GM12878 (cell line): ENCODE measurements around the gene SLC35F3. TPM values are rescaled to one million over a fixed set of nuclear protein-coding genes. Genes with fewer than 3 reads are reported as not detected.

ENCODE experiments used
- ATAC-seq: fragments of 200-7000 bp; cut with Tn5 transposase; 3 replicates; pipeline ENCODE4 v1.9.1; 2020; ENCODE audit warnings: mild to moderate bottlenecking, moderate library complexity
- BruUV-seq: library from RNA; stranded (reverse); fragments of 400-500 nt; replicated peaks from 2 replicates; lab custom pipeline; 2021; lab: Mats Ljungman, UMichigan
- CTCF ChIA-PET: fragments of 300-600 bp; sonication (Branson Sonifier 250); formaldehyde crosslinking; extraction: SDS; loops from one replicate; lab custom pipeline; 2021; ENCODE audit warnings: inconsistent platforms; lab: Yijun Ruan, JAX
- POLR2A ChIA-PET: fragments of 350-600 bp; formaldehyde crosslinking; extraction: SDS; loops from one replicate; lab custom pipeline; 2021; ENCODE audit warnings: inconsistent platforms; lab: Charles Lee
- RAD21 ChIA-PET: fragments of 300-600 bp; sonication (Branson Sonifier 250); formaldehyde crosslinking; loops from one replicate; lab custom pipeline; 2023; ENCODE audit warnings: antibody characterized with exemption; ENCODE audit not compliant: unreplicated experiment; lab: Charles Lee
- SMC1A ChIA-PET: fragments of 300-600 bp; sonication (Branson Sonifier 250); formaldehyde crosslinking; loops from one replicate; lab custom pipeline; 2023; ENCODE audit not compliant: unreplicated experiment, uncharacterized antibody; lab: Charles Lee
- DNase-seq: peaks from one replicate; pipeline ENCODE4 v3.0.0-alpha.2; 2011; ENCODE audit warnings: low read depth, low spot score
- FAIRE-seq: peaks from 3 replicates; lab custom pipeline; 2011; peaks lifted over from hg19 to GRCh38; lab: Jason Lieb, UNC
- H2AFZ ChIP-seq: 2 replicates; pipeline ENCODE4 v1.6.0; 2011; ENCODE audit warnings: low read depth, low read length, control low read depth; ENCODE audit not compliant: control insufficient read depth
- H3K27ac ChIP-seq: 2 replicates; pipeline ENCODE4 v1.5.1; 2011; ENCODE audit warnings: control low read depth; ENCODE audit not compliant: control insufficient read depth, insufficient read depth
- H3K27me3 ChIP-seq, 2 experiments: replicated peaks in 1 of 2; 2 replicates each; pipeline versions ENCODE4 v1.6.0 to v1.6.1; 2011; ENCODE audit warnings: low read length in 1 of 2; ENCODE audit not compliant: control insufficient read depth in 2 of 2, insufficient read depth in 2 of 2
- H3K36me3 ChIP-seq, 2 experiments: 2 replicates each; pipeline ENCODE4 v1.5.1; 2011; ENCODE audit warnings: low read length in 1 of 2; ENCODE audit not compliant: control insufficient read depth in 2 of 2, insufficient read depth in 2 of 2
- H3K4me1 ChIP-seq: 2 replicates; pipeline ENCODE4 v1.6.1; 2011; ENCODE audit warnings: mild to moderate bottlenecking, low read length, moderate library complexity, mixed read lengths; ENCODE audit not compliant: control insufficient read depth, insufficient read depth
- H3K4me2 ChIP-seq: 2 replicates; pipeline ENCODE4 v1.6.0; 2011; ENCODE audit warnings: control low read depth; ENCODE audit not compliant: control insufficient read depth, insufficient read depth
- H3K4me3 ChIP-seq: fragments of 200-600 bp; sonication (generic); 2 replicates; pipeline ENCODE4 v1.5.1; 2016
- H3K79me2 ChIP-seq: 2 replicates; pipeline ENCODE4 v1.6.0; 2011; ENCODE audit warnings: low read length; ENCODE audit not compliant: control insufficient read depth, insufficient read depth
- H3K9ac ChIP-seq: 2 replicates; pipeline ENCODE4 v1.8.0; 2011; ENCODE audit warnings: low read length, control low read depth, mixed read lengths; ENCODE audit not compliant: control insufficient read depth, insufficient read depth
- H3K9me3 ChIP-seq: replicated peaks from 3 replicates; pipeline ENCODE4 v1.5.1; 2011; ENCODE audit warnings: mild to moderate bottlenecking, low read length; ENCODE audit not compliant: control insufficient read depth, insufficient read depth
- H4K20me1 ChIP-seq: 2 replicates; pipeline ENCODE4 v1.6.0; 2011; ENCODE audit not compliant: control insufficient read depth, insufficient read depth
- ATF7 ChIP-seq: fragments of 450-650 bp; IDR thresholded peaks from 2 replicates; pipeline ENCODE4 v1.6.1; 2016; ENCODE audit warnings: low read depth, mild to moderate bottlenecking
- SMC3 ChIP-seq: IDR thresholded peaks from 2 replicates; pipeline ENCODE4 v1.6.1; 2011; ENCODE audit warnings: low read length, improper control_type of control experiment, borderline replicate concordance
- WGBS: methylation state at CpG from one replicate; pipeline ENCODE4 v1.1.6; 2016; ENCODE audit warnings: low lambda C conversion rate; ENCODE audit not compliant: insufficient replicate concordance, insufficient coverage; ENCODE audit errors: missing lambda C conversion rate; 5-methylcytosine and 5-hydroxymethylcytosine counted together
- in situ Hi-C: fragments of 300-500 bp; cut with MboI; formaldehyde crosslinking; loops from 9 replicates; pipeline ENCODE4 v1.14.3; 2018; ENCODE audit warnings: mixed read lengths
- intact Hi-C: fragments of 100-400 bp; cut with micrococcal nuclease; formaldehyde crosslinking; loops from one replicate; pipeline ENCODE4 v1.14.2; 2022; ENCODE audit not compliant: unreplicated experiment
- polyA plus RNA-seq, 11 experiments: library from polyadenylated mRNA; depleted of rRNA in 4 of 11; unstranded in 6 of 11; stranded (reverse) in 5 of 11; fragments of >200 nt; fragmentation: Nextera tagmentation in 4 of 11; fragmentation: Illumina TruSeq in 1 of 11; extraction: Ambion mirVana in 4 of 11; extraction: Trizol in 1 of 11; gene quantifications; 1 replicate in 1 of 11; 2 replicates in 10 of 11; pipeline versions ENCODE4 v1.2.1 to v1.2.3, GENCODE V29; 2011 to 2016; ENCODE audit warnings: inconsistent platforms in 2 of 11, missing spikeins in 2 of 11, low read depth in 1 of 11
- total RNA-seq, 4 experiments: library from RNA; depleted of rRNA in 3 of 4; stranded (reverse); fragments of >200 nt in 3 of 4; fragmentation: Illumina TruSeq in 1 of 4; extraction: Trizol in 1 of 4; gene quantifications; 2 replicates each; pipeline versions ENCODE4 v1.2.1 to v1.2.3, GENCODE V29; 2013 to 2021
- TF ChIP-seq, protein P1 (sequence below): IDR thresholded peaks from 2 replicates; pipeline ENCODE4 v1.6.1; 2011; ENCODE audit warnings: borderline replicate concordance, low read depth, mild to moderate bottlenecking, moderate library complexity, mixed read lengths, low read length; ENCODE audit not compliant: insufficient read depth; ENCODE audit errors: extremely low read length
- TF ChIP-seq, protein P2 (sequence below): IDR thresholded peaks from 2 replicates; pipeline ENCODE4 v1.6.1; 2012; ENCODE audit warnings: low read length, inconsistent platforms
- TF ChIP-seq, protein P3 (sequence below): fragments of 450-650 bp; conservative IDR thresholded peaks from 2 replicates; pipeline ENCODE4 v1.6.1; 2017; ENCODE audit warnings: mild to moderate bottlenecking, moderate library complexity

Gene SLC35F3
- total and polyA plus RNA-seq, 10 of the 15 experiments (the other 5 are each of a cell fraction or from before 2014, with no cell fraction given) = 1.0 to 8.6 (median 5.7) TPM

- TF ChIP-seq, protein P1, sequence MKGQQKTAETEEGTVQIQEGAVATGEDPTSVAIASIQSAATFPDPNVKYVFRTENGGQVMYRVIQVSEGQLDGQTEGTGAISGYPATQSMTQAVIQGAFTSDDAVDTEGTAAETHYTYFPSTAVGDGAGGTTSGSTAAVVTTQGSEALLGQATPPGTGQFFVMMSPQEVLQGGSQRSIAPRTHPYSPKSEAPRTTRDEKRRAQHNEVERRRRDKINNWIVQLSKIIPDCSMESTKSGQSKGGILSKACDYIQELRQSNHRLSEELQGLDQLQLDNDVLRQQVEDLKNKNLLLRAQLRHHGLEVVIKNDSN = no peak
Observed at GRCh38 chr1:234039603-234040002, 135.1 kb downstream of the SLC35F3 start (continued).

DNA sequence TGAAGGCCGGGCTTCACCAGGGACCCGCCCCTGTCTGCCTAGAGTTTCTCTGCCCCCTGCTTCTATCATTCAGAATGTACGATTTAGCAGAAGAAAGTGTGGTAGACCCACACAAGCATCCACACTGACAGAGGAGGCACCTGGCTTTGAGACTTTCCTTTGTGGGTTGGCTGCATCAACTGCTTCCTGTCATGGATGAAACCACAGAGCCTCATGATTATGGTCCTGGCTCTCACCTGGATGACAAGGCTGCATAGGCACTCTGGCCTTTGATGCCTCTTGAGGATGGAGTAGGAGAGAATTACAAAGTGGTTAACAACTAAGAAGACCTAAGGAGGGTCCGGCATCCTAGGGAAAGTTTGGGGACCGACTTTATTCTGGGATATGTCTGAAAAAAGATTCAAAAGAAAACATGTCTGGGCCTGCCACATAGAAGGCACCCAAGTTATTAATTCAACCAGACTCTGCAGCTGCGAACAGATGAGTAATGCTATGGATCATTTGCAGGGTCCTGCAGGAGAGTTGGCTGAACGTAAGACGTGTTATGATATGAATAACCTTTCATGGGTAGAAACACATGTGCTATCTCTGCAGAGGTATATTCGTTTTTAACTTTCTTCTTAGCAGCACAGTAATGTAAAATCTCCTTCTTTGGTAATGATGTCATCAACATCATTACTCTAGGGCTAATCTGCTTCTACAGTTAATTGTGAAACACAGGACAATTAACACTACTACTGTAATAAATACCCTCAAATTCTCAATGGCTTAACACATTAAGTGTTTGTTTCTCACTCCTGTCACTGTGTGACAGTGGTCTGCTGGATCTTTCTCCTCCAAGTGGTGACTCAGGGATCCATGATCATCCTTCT lies 136.2 kb downstream of the SLC35F3 start:
- in situ Hi-C loops (no loop called here), intact Hi-C loops (no loop called here)
- DNase-seq = no peak
- H3K4me2 ChIP-seq = no peak overlapping the region
- no peaks in the 10 kb centered on the region for H4K20me1 ChIP-seq
- 20% methylated on average over 9 of the region's 9 CpGs for WGBS
- H3K79me2 ChIP-seq = no peaks in the 10 kb centered on the region
- no peak overlapping the region for H3K9ac ChIP-seq
- H3K27me3 ChIP-seq = no peaks in the 10 kb centered on the region
- SMC1A ChIA-PET = no interaction called here
- no TSS peak for BruUV-seq
- H3K4me3 ChIP-seq = no peak overlapping the region
- TF ChIP-seq ATF7 (0 out of 2 replicates have a peak, but pooled peaks have one; percentile 14), SMC3 (no peak)
- TF ChIP-seq, protein P2, sequence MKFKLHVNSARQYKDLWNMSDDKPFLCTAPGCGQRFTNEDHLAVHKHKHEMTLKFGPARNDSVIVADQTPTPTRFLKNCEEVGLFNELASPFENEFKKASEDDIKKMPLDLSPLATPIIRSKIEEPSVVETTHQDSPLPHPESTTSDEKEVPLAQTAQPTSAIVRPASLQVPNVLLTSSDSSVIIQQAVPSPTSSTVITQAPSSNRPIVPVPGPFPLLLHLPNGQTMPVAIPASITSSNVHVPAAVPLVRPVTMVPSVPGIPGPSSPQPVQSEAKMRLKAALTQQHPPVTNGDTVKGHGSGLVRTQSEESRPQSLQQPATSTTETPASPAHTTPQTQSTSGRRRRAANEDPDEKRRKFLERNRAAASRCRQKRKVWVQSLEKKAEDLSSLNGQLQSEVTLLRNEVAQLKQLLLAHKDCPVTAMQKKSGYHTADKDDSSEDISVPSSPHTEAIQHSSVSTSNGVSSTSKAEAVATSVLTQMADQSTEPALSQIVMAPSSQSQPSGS = no peak
- TF ChIP-seq, protein P3, sequence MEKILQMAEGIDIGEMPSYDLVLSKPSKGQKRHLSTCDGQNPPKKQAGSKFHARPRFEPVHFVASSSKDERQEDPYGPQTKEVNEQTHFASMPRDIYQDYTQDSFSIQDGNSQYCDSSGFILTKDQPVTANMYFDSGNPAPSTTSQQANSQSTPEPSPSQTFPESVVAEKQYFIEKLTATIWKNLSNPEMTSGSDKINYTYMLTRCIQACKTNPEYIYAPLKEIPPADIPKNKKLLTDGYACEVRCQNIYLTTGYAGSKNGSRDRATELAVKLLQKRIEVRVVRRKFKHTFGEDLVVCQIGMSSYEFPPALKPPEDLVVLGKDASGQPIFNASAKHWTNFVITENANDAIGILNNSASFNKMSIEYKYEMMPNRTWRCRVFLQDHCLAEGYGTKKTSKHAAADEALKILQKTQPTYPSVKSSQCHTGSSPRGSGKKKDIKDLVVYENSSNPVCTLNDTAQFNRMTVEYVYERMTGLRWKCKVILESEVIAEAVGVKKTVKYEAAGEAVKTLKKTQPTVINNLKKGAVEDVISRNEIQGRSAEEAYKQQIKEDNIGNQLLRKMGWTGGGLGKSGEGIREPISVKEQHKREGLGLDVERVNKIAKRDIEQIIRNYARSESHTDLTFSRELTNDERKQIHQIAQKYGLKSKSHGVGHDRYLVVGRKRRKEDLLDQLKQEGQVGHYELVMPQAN = no peak
- no peak overlapping the region for H3K27ac ChIP-seq
- RAD21 ChIA-PET = no interaction called here
- FAIRE-seq = no peak
- POLR2A ChIA-PET = no interaction called here
- ATAC-seq = no peak
- H3K36me3 ChIP-seq = no peaks in the 10 kb centered on the region
- no peak overlapping the region for H2AFZ ChIP-seq
- CTCF ChIA-PET = no interaction called here
- no peaks in the 10 kb centered on the region for H3K4me1 ChIP-seq
- no peaks in the 10 kb centered on the region for H3K9me3 ChIP-seq
